Neuronal stem cell (in vitro differentiated cells): Measurements from ENCODE around the gene CPXM1.
A peak's percentile ranks its signal among the peaks of the same experiment; 100 is the strongest.

Experiments
- DNase-seq: peaks from one replicate; pipeline ENCODE4 v3.0.0-alpha.2; 2013; ENCODE audit warnings: low spot score
- H2AFZ ChIP-seq: one replicate; pipeline ENCODE4 v1.6.1; 2013; ENCODE audit warnings: mild to moderate bottlenecking, low read length, inconsistent platforms
- H2AK5ac ChIP-seq: 2 replicates; pipeline ENCODE4 v1.6.1; 2013; ENCODE audit warnings: low read depth, mild to moderate bottlenecking, inconsistent platforms, low read length, moderate library complexity, mixed read lengths
- H2BK120ac ChIP-seq: 2 replicates; pipeline ENCODE4 v1.6.1; 2013; ENCODE audit warnings: low read depth, mild to moderate bottlenecking, inconsistent platforms, low read length, moderate library complexity, mixed read lengths
- H2BK12ac ChIP-seq: one replicate; pipeline ENCODE4 v1.6.1; 2013; ENCODE audit warnings: low read length, inconsistent platforms
- H2BK15ac ChIP-seq: 2 replicates; pipeline ENCODE4 v1.6.1; 2013; ENCODE audit warnings: mild to moderate bottlenecking, low read length, inconsistent platforms, mixed read lengths
- H2BK5ac ChIP-seq: one replicate; pipeline ENCODE4 v1.6.1; 2013; ENCODE audit warnings: inconsistent platforms, mild to moderate bottlenecking, low read length, moderate library complexity
- H3K14ac ChIP-seq: one replicate; pipeline ENCODE4 v1.6.1; 2013; ENCODE audit warnings: low read length, inconsistent platforms
- H3K18ac ChIP-seq: 2 replicates; pipeline ENCODE4 v1.6.1; 2013; ENCODE audit warnings: low read length, inconsistent platforms
- H3K23ac ChIP-seq: 2 replicates; pipeline ENCODE4 v1.6.1; 2013; ENCODE audit warnings: low read depth, mild to moderate bottlenecking, mixed read lengths, low read length, inconsistent platforms; ENCODE audit not compliant: poor library complexity
- H3K27ac ChIP-seq: replicated peaks from 3 replicates; pipeline ENCODE4 v1.5.1; 2013; ENCODE audit warnings: low read length, inconsistent platforms
- H3K27me3 ChIP-seq, 3 experiments: 2 replicates each; pipeline ENCODE4 v1.6.1; 2013; ENCODE audit warnings: low read length in 3 of 3, mild to moderate bottlenecking in 2 of 3, inconsistent platforms in 1 of 3, low read depth in 1 of 3, mixed read lengths in 1 of 3, moderate library complexity in 1 of 3; ENCODE audit not compliant: control insufficient read depth in 3 of 3, insufficient read depth in 3 of 3
- H3K36me3 ChIP-seq, 2 donors: replicated peaks in 1 of 2; 2 replicates each; pipeline ENCODE4 v1.6.1; 2013; ENCODE audit warnings: low read length in 2 of 2; ENCODE audit not compliant: control insufficient read depth in 2 of 2, insufficient read depth in 2 of 2
- H3K4ac ChIP-seq: 2 replicates; pipeline ENCODE4 v1.6.1; 2013; ENCODE audit warnings: inconsistent platforms, mild to moderate bottlenecking, low read length, moderate library complexity
- H3K4me1 ChIP-seq, 2 donors: 1 replicate in 1 of 2; 2 replicates in 1 of 2; pipeline ENCODE4 v1.6.1; 2013; ENCODE audit warnings: low read length in 2 of 2, low read depth in 1 of 2; ENCODE audit not compliant: control insufficient read depth in 2 of 2, insufficient read depth in 1 of 2
- H3K4me2 ChIP-seq: one replicate; pipeline ENCODE4 v1.6.1; 2013; ENCODE audit warnings: mild to moderate bottlenecking, low read length, inconsistent platforms; ENCODE audit not compliant: insufficient read depth, poor library complexity, severe bottlenecking
- H3K4me3 ChIP-seq, 2 donors: 2 replicates each; pipeline ENCODE4 v1.5.1; 2013; ENCODE audit warnings: low read length in 2 of 2, mild to moderate bottlenecking in 2 of 2, inconsistent platforms in 1 of 2, moderate library complexity in 1 of 2
- H3K79me1 ChIP-seq: one replicate; pipeline ENCODE4 v1.6.1; 2013; ENCODE audit warnings: low read depth, mild to moderate bottlenecking, inconsistent platforms, low read length, moderate library complexity
- H3K9ac ChIP-seq: one replicate; pipeline ENCODE4 v1.6.1; 2013; ENCODE audit warnings: mild to moderate bottlenecking, low read depth, low read length, inconsistent platforms; ENCODE audit not compliant: poor library complexity
- H3K9me3 ChIP-seq, 2 donors: replicated peaks in 1 of 2; 2 replicates each; pipeline versions ENCODE3 to v1.6.1; 2013; ENCODE audit warnings: low read length in 2 of 2, mild to moderate bottlenecking in 2 of 2, inconsistent platforms in 1 of 2, low read depth in 1 of 2, mixed read lengths in 1 of 2, moderate library complexity in 1 of 2; ENCODE audit not compliant: control insufficient read depth in 2 of 2, insufficient read depth in 1 of 2
- H4K8ac ChIP-seq: one replicate; pipeline ENCODE4 v1.6.1; 2013; ENCODE audit warnings: low read depth, mild to moderate bottlenecking, inconsistent platforms, low read length, moderate library complexity
- H4K91ac ChIP-seq: one replicate; pipeline ENCODE4 v1.6.1; 2013; ENCODE audit warnings: low read length, low read depth, mild to moderate bottlenecking, inconsistent platforms; ENCODE audit not compliant: poor library complexity
- WGBS, 2 donors: extraction: QIAGEN DNeasy Blood & Tissue Kit; methylation state at CpG; one replicate each; pipeline ENCODE4 v1.1.7; 2013; ENCODE audit warnings: missing lambda C conversion rate in 2 of 2, mixed read lengths in 1 of 2; ENCODE audit not compliant: insufficient read length in 2 of 2, insufficient replicate concordance in 1 of 2; ENCODE audit errors: extremely low coverage in 2 of 2; 5-methylcytosine and 5-hydroxymethylcytosine counted together

The CPXM1 gene

GRCh38 chr20:2817341-2817726 lies 16.9 kb upstream of the CPXM1 start:
- Histone ChIP-seq H3K4me3 (no peak overlapping the region), H2BK5ac (no peak overlapping the region), H3K9me3 (peaks cover 4 to 8% of the 10 kb centered on the region in 2 donors), H3K27ac (no peak overlapping the region), H2BK12ac (no peak overlapping the region), H3K9ac (no peak overlapping the region), H2BK15ac (no peak overlapping the region), H2BK120ac (no peak overlapping the region), H3K79me1 (no peaks in the 10 kb centered on the region), H3K4ac (no peak overlapping the region), H2AK5ac (no peak overlapping the region), H3K27me3 (peaks cover 8 to 52% (median 20%) of the 10 kb centered on the region in 3 experiments), H3K4me1 (peaks cover 0 to 2% of the 10 kb centered on the region in 2 donors), H3K4me2 (no peak overlapping the region), H2AFZ (no peak overlapping the region), H3K18ac (no peak overlapping the region), H3K14ac (no peak overlapping the region), H3K36me3 (no peaks in the 10 kb centered on the region), H4K91ac (no peak overlapping the region), H3K23ac (no peak overlapping the region), H4K8ac (no peak overlapping the region)
- DNase-seq = no peak
- WGBS, 2 donors = no CpG with 5 or more reads among the region's 2 CpGs

- H3K4me2 ChIP-seq = no peak overlapping the region
- H3K4me3 ChIP-seq = no peak overlapping the region
- H3K23ac ChIP-seq = peak overlapping the region; percentile 34
- peak overlapping the region; percentile 1 for H2BK15ac ChIP-seq
- no peaks in the 10 kb centered on the region for H3K36me3 ChIP-seq
- peak overlapping the region; percentile 30 for H2BK120ac ChIP-seq
- no peak overlapping the region for H3K27ac ChIP-seq
- H3K4ac ChIP-seq = no peak overlapping the region
- H2AFZ ChIP-seq = no peak overlapping the region
- peaks cover 6 to 8% of the 10 kb centered on the region in 2 donors for H3K9me3 ChIP-seq
- peaks cover 7 to 48% (median 15%) of the 10 kb centered on the region in 3 experiments for H3K27me3 ChIP-seq
- no peaks in the 10 kb centered on the region for H3K4me1 ChIP-seq
- H3K9ac ChIP-seq = peak overlapping the region; percentile 54
- no CpG with 5 or more reads among the region's 20 CpGs for WGBS, 2 donors
- H2BK5ac ChIP-seq = no peak overlapping the region
- DNase-seq = no peak
- no peak overlapping the region for H2AK5ac ChIP-seq
- H3K18ac ChIP-seq = peak overlapping the region; percentile 69
- H2BK12ac ChIP-seq = no peak overlapping the region
- H3K79me1 ChIP-seq = no peaks in the 10 kb centered on the region
- H3K14ac ChIP-seq = no peak overlapping the region
- H4K91ac ChIP-seq = no peak overlapping the region
- no peak overlapping the region for H4K8ac ChIP-seq
Observed at GRCh38 chr20:2816583-2817340, 16.3 kb upstream of the CPXM1 start.

GRCh38 chr20:2816030-2816582 lies 15.7 kb upstream of the CPXM1 start, which contains the start of gene TMEM239:
TSS of gene TMEM239 (plus strand) at chr20:2816364. CDS start at chr20:2816555, 191 bp downstream.
- no peak within 1 kb of the TSS for H3K4me2 ChIP-seq
- no peak within 1 kb of the TSS for H3K4me3 ChIP-seq
- no peak within 1 kb of the TSS for H2BK5ac ChIP-seq
- H3K18ac ChIP-seq = peak within 1 kb of the TSS; percentile 69
- no peaks in the 10 kb centered on the region for H3K36me3 ChIP-seq
- H2BK120ac ChIP-seq = peak within 1 kb of the TSS; percentile 30
- no peak within 1 kb of the TSS for H4K8ac ChIP-seq
- H3K9me3 ChIP-seq = peaks cover 2 to 10% of the 10 kb centered on the region in 2 donors
- H4K91ac ChIP-seq = no peak within 1 kb of the TSS
- H3K9ac ChIP-seq = peak within 1 kb of the TSS; percentile 54
- peaks cover 2 to 43% (median 8%) of the 10 kb centered on the region in 3 experiments for H3K27me3 ChIP-seq
- no peaks in the 10 kb centered on the region for H3K4me1 ChIP-seq
- H3K14ac ChIP-seq = no peak within 1 kb of the TSS
- H3K4ac ChIP-seq = no peak within 1 kb of the TSS
- no CpG with 5 or more reads among the region's 10 CpGs for WGBS, 2 donors
- H2BK12ac ChIP-seq = peak within 1 kb of the TSS; percentile 79
- peak within 1 kb of the TSS; percentile 35 for H2AK5ac ChIP-seq
- H2AFZ ChIP-seq = no peak within 1 kb of the TSS
- peak within 1 kb of the TSS; percentile 34 for H3K23ac ChIP-seq
- no peak within 1 kb of the TSS for H3K27ac ChIP-seq
- no peak for DNase-seq
- no peaks in the 10 kb centered on the region for H3K79me1 ChIP-seq
- peak within 1 kb of the TSS; percentile 1 for H2BK15ac ChIP-seq

- DNase-seq = no peak
- H3K4me1 ChIP-seq = no peaks in the 10 kb centered on the region
Observed at GRCh38 chr20:2815242-2815900, 14.9 kb upstream of the CPXM1 start.

More at GRCh38 chr20:2815242-2815900, 14.9 kb upstream of the CPXM1 start:
- no peak overlapping the region for H3K14ac ChIP-seq
- H2BK12ac ChIP-seq = peak overlapping the region; percentile 79
- H3K4ac ChIP-seq = no peak overlapping the region
- no peak overlapping the region for H2BK5ac ChIP-seq
- no peak overlapping the region for H3K4me2 ChIP-seq
- no CpG with 5 or more reads among the region's 8 CpGs for WGBS, 2 donors
- no peak overlapping the region for H3K23ac ChIP-seq
- H3K36me3 ChIP-seq = no peaks in the 10 kb centered on the region
- no peak overlapping the region for H3K9ac ChIP-seq
- H3K79me1 ChIP-seq = no peaks in the 10 kb centered on the region
- H4K91ac ChIP-seq = no peak overlapping the region
- no peak overlapping the region for H3K4me3 ChIP-seq
- peak overlapping the region; percentile 24 for H3K18ac ChIP-seq
- H2AK5ac ChIP-seq = peak overlapping the region; percentile 35
- peaks cover 0 to 10% of the 10 kb centered on the region in 2 donors for H3K9me3 ChIP-seq
- no peak overlapping the region for H2BK120ac ChIP-seq
- H2BK15ac ChIP-seq = no peak overlapping the region
- H3K27ac ChIP-seq = no peak overlapping the region
- H3K27me3 ChIP-seq = peaks cover 0 to 36% (median 1%) of the 10 kb centered on the region in 3 experiments
- H2AFZ ChIP-seq = no peak overlapping the region
- H4K8ac ChIP-seq = no peak overlapping the region
